C1 segment of cervical spinal cord (tissue), 14 donors: ENCODE results near the gene APOBEC3C.
"Not testable (repeated sequence)": the region's sequence is repeated elsewhere in the genome, so short reads cannot be mapped to it uniquely, and the experiment has no call there.

ENCODE experiments used
- DNase-seq, 14 donors: peaks; one replicate each; lab custom pipeline; 2025; lab: John Stamatoyannopoulos, UW

The APOBEC3C gene

DNA sequence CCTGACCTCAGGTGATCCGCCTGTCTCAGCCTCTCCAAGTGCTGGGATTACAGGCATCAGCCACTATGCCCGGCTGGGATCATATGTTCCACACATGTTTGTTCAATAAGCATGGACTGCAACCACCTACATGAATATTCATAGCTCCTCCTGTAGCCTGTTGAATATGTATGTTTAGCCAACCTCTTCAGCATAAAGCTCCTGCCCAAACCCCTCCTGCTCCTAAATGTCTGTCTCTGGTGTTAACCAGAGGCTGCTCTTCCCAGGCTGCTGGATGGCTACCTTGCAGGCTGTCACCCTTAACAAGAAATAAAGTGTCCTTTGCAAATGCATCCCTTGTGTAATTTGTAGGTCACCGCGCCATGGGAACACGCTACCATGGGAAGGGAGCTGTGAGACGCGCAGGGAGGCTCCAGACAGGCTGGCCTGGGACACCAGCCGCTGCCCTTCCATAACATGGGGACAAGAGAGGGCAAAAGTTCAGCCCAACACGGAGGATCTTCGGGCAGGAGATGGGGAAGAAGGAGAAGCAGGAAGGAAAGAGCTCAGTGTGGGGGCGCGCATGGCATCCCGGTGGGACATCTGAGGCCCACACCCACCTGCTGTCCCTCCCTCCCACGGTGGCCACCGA, 6.1 kb downstream of the APOBEC3C start:
- DNase-seq: not testable (repeated sequence)

DNA sequence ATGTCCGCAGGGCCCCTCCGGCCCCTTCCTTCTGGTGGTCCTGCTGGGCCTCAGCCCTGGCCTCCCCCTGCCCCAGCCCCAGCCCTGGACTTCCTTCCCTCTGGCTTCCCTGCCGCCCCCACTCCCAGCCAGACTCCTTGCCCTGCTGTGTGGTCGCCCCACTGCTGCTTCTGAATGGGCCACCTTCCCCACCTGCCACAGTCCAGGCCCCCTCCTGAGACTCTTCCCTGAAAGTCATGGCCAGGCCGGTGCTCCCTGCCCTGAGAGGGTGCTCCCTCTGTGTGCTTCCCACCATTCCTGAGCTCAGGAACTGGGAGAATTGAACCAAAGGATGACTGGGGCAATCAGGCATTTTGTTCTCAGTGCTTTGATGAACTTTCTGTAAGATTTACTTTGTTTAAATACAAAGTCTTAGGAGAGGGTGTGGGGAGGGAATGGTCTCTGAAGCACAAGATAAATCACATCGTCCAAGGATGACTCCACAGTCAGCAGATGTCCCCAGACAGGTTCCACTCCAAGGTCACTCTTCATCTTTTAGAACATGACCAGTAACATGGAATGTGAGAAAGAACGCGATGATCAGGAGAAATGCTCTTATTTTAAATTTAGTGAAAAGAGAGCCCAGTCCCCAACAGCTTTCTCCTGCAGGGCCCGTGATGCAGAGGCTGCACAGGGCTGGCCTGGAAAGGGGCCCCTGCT, 7.6 kb downstream of the APOBEC3C start:
- DNase-seq: peak in 1 of 14 donors; percentile 12

DNA sequence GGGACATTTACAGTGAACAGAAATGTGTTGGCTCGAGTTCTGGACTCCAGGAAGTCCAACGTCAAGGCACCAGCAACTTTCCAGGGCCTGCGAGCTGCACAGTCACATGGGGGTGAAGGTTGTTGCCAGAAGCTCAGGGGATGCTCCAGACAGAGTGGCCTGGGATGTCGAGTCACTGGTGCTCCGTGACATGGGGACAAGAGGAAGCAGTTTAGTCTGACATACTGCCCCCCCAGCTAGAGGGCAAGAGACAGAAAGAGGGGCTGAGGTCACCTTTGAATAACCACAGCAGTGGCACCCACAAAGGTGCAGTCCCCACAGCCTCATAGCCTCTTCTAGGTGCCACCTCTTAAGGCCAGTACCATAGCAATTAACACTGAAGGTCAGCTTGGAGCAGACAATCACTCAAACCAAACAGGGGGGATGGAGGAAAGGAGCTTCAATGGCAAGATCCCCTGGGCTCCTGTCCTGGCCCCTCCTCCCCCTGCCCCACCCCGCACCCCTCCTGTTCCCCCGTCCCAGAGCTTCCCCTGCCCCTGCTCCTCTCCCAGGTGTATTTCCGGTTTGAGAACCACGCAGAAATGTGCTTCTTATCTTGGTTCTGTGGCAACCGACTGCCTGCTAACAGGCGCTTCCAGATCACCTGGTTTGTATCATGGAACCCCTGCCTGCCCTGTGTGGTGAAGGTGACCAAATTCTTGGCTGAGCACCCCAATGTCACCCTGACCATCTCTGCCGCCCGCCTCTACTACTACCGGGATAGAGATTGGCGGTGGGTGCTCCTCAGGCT, 10.7 kb downstream of the APOBEC3C start:
- no peak for DNase-seq

DNA sequence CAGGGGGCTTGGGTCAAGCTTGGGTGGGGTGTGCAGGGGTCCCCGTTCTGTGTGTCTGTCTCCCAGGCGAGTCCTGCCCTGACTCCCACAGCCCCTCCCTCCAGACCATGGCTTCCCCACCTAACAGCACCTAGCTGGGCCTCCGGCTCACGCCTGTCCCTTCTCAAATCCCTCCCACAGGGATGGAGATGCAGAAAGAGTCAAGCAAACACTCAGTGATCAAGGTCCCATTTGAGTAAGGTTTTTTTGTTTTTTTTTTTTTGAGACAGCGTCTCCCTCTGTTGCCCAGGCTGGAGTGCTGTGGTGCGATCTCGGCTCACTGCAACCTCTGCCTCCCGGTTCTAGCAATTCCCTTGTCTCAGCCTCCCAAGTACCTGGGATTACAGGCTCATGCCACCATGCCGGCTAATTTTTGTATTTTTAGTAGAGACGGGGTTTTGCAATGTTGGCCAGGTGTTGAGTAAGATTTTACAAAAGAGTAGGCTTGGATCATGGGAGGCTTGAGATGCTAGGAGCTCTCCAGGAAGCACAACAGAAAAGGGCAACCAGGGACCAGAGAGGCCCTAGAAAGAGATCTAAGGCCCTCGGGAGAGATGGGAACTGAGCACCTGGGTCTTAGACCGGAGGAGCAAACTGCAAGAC, 12.6 kb downstream of the APOBEC3C start:
- DNase-seq: no peak

DNA sequence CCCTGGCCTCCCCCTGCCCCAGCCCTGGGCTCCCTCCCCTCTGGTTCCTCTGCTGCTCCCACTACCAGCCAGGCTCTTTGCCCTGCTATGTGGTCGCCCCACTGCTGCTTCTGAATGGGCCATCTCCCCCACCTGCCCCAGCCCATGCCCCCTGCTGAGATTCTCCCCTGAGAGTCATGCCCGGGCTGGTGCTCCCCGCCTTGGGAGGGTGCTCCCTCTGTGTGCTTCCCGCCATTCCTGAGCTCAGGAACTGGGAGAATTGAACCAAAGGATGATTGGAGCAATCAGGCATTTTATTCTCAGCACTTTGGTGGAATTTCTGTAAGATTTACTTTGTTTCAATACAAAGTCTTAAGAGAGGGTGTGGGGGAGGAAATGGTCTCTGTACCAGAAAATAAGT, 13.7 kb downstream of the APOBEC3C start:
- DNase-seq: no peak

DNA sequence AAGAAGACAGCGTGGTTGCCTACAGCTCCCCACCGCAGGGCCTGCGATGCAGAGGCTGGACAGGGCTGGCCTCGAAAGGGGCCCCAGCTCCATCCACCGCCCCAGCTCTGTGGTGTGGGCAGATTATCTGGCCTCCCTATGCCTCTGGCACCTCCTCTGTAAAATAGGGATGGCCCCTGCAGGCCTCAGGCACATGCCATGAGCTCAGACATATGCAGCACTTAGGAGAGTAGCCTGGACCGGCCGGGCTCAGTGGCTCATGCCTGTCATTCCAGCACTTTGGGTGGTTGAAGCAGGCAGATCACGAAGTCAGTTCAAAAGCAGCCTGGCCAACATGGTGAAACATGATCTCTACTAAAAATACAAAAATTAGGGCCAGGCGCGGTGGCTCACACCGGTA, 14.2 kb downstream of the APOBEC3C start:
- no peak for DNase-seq

DNA sequence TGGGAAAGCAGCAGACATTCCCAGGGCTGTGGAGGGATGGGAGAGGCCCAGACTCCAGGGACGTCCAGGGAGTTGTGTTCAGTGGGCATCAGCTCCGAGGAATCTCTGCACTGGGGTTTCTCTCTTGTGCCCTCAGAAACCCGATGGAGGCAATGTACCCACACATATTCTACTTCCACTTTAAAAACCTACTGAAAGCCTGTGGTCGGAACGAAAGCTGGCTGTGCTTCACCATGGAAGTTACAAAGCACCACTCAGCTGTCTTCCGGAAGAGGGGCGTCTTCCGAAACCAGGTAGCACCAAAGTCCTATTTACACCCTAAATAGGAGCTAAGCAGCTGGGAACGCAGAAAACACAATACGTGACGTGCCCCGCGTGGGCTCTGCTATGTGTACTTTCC, 15.2 kb downstream of the APOBEC3C start:
- DNase-seq: no peak

DNA sequence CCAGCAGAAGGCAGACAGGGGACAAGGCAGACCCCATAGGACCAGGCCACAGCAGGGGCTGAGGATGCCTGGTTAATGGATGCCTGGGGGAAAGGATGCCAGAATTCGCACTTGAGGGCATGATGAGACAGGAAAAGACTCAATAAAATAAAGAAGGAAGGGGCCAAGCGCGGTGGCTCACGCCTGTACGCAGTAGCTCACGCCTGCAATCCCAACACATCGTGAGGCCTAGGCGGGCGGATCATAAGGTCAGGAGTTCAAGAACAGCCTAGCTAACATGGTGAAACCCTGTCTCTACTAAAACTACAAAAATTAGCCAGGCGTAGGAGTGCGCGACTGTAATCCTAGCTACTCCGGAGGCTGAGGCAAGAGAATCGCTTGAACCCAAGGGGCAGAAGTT, 16.6 kb downstream of the APOBEC3C start:
- DNase-seq: no peak

DNA sequence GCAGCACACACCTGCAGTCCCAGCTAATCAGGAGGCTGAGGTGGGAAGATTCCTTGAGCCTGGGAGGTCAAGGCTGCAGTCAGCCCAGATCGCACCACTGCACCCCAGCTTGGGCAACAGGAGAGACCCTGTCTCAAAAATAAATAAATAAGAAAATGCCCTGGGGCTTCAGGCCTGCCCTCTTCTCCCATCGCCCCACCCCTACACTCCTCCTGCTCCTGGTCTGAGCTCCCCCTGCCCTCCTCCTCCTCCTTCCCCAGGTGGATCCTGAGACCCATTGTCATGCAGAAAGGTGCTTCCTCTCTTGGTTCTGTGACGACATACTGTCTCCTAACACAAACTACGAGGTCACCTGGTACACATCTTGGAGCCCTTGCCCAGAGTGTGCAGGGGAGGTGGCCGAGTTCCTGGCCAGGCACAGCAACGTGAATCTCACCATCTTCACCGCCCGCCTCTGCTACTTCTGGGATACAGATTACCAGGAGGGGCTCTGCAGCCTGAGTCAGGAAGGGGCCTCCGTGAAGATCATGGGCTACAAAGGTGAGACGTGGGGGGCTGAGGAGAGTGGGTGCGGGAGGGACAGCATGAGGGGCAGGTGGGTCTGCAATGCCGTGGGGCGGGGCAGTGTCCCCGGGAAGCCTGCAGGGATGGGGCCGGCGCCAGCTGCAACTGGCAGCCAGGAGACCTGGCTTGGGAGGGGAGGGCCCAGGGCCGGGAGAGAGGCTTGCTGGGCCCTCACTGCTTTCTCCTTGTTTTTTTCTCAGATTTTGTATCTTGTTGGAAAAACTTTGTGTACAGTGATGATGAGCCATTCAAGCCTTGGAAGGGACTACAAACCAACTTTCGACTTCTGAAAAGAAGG, 17.6 kb downstream of the APOBEC3C start:
- not testable (repeated sequence) for DNase-seq

DNA sequence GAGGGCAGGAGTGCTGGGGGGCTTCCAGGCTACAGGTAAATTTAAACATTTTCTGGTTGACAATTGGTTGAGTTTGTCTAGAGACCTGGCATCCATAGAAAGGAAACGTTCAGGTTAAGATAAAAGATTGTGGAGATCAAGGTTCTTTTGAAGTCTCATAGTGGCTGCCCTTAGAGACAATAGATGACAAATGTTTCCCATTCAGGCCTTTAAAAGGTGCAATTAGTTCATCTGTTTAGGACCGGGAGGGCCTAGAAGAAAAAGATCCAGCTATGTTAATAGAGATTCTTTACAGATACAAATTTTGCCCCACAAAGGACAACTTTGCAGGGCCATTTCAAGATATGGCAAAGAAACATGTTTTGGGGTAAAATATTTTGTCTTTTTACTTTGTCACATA, 23.0 kb downstream of the APOBEC3C start:
- not testable (repeated sequence) for DNase-seq

DNA sequence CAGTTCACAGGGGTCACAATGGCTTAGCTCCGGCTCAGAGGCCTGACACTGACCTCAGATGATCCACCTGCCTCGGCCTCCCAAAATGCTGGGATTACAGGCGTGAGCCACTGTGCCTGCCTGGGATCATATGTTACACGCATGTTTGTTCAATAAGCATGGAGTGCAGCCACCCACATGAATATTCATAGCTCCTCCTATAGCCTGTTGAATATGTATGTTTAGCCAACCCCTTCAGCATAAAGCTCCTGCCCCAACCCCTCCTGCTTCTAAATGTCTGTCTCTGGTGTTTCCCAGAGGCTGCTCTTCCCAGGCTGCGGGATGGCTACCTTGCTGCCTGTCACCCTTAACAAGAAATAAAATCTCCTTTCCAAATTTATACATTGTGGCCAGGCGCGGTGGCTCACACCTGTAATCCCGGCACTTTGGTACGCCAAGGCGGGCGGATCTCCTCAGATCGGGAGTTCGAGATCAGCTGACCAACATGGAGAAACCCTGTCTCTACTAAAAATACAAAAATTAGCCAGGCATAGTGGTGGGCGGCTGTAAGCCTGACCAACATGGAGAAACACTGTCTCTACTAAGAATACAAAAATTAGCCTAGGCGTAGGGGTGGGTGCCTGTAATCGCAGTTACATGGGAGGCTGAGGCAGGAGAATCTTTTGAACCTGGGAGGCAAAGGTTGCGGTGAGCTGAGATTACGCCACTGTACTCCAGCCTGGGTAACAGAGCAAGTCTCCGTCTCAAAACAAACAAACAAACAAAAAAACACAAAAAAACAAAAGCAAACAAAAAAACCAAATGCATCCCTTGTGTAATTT, 25.5 kb downstream of the APOBEC3C start:
- no peak for DNase-seq

DNA sequence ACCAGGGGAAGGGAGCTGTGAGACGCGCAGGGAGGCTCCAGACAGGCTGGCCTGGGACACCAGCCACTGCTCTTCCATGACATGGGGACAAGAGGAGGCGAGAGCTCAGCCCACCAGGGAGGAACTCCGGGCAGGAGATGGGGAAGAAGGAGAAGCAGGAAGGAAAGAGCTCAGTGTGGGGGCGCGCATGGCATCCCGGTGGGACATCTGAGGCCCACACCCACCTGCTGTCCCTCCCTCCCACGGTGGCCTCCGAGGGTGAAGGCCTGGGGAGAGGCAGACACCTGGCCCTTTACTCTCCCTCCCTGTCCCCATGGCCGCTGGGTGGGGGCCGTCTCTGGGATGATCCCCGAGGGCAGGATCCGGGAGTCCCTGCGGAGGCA, 26.1 kb downstream of the APOBEC3C start:
- not testable (repeated sequence) for DNase-seq

DNA sequence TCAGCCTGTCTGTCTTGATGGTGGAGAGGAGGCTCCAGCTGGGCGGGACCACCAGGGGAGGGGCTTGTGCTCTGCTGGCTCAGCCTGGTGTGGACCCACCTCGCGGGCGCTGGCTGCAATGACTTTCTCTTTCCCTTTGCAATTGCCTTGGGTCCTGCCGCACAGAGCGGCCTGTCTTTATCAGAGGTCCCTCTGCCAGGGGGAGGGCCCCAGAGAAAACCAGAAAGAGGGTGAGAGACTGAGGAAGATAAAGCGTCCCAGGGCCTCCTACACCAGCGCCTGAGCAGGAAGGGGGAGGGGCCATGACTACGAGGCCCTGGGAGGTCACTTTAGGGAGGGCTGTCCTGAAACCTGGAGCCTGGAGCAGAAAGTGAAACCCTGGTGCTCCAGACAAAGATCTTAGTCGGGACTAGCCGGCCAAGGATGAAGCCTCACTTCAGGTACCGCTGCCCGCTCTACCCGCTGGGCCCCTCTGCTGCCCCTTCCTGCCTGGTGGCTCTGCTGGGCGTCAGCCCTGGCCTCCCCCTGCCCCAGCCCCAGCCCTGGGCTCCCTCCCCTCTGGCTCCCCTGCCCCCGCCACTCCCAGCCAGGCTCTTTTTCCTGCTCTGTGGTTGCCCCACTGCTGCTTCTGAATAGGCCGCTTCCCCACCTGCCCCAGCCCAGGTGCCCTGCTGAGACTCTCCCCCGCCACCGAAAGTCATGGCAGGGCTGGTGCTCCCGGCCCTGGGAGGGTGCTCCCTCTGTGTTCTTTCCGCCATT, 26.7 kb downstream of the APOBEC3C start, which contains the start of gene APOBEC3F:
Gene APOBEC3F (plus strand): TSS at position 327 of the 759 bp plus-strand sequence. CDS start 97 bp downstream, at position 424.
- peak in 3 of 14 donors; percentile 7 to 57 (median 17) for DNase-seq

DNA sequence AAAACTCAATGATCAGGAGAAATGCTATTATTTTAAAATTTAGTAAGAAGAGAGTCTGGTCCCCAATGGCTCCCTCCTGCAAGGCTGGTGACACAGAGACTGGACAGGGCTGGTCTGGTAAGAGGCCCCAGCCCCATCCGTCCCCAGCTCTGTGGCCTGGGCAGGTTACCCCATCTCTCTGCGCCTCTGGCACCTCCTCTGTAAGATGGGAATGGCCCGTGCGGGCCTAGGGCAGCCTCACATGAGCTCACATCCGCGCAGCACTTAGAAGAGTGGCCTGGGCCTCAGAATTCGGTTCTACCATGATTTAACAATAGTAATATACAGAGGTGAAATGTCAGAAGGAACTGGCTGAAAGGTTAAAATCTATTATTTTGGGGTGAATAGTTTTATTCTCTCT, 27.9 kb downstream of the APOBEC3C start:
- DNase-seq: no peak

DNA sequence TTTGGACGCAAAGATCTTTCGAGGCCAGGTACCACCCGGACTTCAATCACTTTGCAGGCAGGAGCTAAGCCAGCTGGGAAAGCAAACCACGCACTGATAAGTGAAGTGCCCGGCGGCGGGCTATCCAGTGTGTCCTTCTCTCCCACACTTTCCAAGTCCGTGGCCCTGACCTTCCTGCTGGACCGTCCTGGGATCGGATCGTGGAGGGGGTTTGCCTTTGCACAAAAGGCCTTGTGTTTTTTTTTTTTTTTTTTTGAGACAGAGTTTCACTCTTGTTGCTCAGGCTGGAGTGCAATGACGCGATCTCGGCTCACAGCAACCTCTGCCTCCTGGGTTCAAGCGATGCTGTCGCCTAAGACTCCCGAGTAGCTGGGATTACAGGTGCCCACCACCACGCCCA, 29.0 kb downstream of the APOBEC3C start:
- DNase-seq: not testable (repeated sequence)

DNA sequence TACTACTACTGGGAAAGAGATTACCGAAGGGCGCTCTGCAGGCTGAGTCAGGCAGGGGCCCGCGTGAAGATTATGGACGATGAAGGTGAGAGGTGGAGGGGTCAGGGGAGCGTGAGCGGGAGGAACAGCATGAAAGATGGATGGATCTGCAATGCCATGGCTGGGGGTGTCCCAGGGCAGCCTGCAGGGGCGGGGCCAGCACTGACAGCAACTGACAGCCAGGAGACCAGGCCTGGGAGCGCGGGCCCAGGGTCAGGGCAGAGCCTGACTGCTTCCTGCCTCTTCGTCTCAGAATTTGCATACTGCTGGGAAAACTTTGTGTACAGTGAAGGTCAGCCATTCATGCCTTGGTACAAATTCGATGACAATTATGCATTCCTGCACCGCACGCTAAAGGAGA, 31.1 kb downstream of the APOBEC3C start:
- not testable (repeated sequence) for DNase-seq

DNA sequence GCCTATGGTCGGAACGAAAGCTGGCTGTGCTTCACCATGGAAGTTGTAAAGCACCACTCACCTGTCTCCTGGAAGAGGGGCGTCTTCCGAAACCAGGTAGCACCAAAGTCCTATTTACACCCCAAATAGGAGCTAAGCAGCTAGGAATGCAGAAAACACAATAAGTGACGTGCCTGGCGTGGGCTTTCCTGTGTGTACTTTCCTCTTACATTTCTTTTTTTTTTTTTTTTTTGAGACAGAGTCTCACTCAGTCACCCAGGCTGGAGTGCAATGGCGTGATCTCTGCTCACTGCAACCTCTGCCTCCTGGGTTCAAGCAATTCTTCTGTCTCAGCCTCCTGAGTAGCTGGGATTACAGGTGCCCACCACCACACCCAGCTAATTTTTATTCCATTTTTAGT, 35.4 kb downstream of the APOBEC3C start:
- not testable (repeated sequence) for DNase-seq

DNA sequence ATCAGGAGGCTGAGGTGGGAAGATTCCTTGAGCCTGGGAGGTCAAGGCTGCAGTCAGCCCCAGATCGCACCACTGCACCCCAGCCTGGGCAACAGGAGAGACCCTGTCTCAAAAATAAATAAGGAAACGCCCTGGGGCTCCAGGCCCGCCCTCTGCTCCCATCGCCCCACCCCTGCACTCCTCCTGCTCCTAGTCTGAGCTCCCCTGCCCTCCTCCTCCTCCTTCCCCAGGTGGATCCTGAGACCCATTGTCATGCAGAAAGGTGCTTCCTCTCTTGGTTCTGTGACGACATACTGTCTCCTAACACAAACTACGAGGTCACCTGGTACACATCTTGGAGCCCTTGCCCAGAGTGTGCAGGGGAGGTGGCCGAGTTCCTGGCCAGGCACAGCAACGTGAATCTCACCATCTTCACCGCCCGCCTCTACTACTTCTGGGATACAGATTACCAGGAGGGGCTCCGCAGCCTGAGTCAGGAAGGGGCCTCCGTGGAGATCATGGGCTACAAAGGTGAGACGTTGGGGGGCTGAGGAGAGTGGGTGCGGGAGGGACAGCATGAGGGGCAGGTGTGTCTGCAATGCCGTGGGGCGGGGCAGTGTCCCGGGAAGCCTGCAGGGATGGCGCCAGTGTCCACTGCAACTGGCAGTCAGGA, 37.9 kb downstream of the APOBEC3C start:
- not testable (repeated sequence) for DNase-seq

DNA sequence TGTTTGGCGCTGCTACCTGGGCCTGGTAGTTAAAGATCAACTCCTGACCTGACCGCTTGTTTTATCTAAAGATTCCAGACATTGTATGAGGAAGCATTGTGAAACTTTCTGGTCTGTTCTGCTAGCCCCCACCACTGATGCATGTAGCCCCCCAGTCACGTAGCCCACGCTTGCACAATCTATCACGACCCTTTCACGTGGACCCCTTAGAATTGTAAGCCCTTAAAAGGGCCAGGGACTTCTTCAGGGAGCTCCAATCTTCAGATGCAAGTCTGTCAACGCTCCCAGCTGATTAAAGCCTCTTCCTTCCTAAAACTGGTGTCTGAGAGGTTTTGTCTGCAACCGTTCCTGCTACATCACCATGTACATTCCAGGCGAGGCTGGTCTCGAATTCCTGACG, 41.6 kb downstream of the APOBEC3C start:
- no peak for DNase-seq
